WTC11 (cell line): ENCODE data around the gene UBE2E1. TPM values are rescaled to one million over a fixed set of nuclear protein-coding genes. Genes with fewer than 3 reads are reported as not detected.

Experiments
- ATAC-seq: fragments of 200-7000 bp; cut with Tn5 transposase; 2 replicates; pipeline ENCODE4 v1.10.0; 2021; ENCODE audit warnings: mild to moderate bottlenecking, moderate library complexity
- CTCF ChIA-PET: fragments of 300-600 bp; sonication (Branson Sonifier 250); formaldehyde crosslinking; loops from one replicate; lab custom pipeline; 2021; ENCODE audit warnings: antibody characterized with exemption; lab: Charles Lee
- POLR2A ChIA-PET: fragments of 350-600 bp; sonication (Branson Sonifier 250); formaldehyde crosslinking; loops from one replicate; lab custom pipeline; 2021; ENCODE audit warnings: antibody characterized with exemption; lab: Charles Lee
- DNase-seq: peaks from one replicate; pipeline ENCODE4 v3.0.0; 2021; ENCODE audit warnings: low spot score
- H3K27ac Mint-ChIP-seq: 2 replicates; pipeline ENCODE4 v1.8.0; 2021; ENCODE audit warnings: mixed read lengths
- H3K27me3 Mint-ChIP-seq: 2 replicates; pipeline ENCODE4 v1.8.0; 2021; ENCODE audit warnings: low read depth, mild to moderate bottlenecking, moderate library complexity, mixed read lengths
- H3K36me3 Mint-ChIP-seq: 2 replicates; pipeline ENCODE4 v1.8.0; 2021; ENCODE audit warnings: mixed read lengths
- H3K4me1 Mint-ChIP-seq: 2 replicates; pipeline ENCODE4 v1.8.0; 2022; ENCODE audit warnings: mixed read lengths
- H3K4me3 Mint-ChIP-seq: 2 replicates; pipeline ENCODE4 v1.8.0; 2021; ENCODE audit warnings: mild to moderate bottlenecking, moderate library complexity, mixed read lengths
- H3K9me3 Mint-ChIP-seq: 2 replicates; pipeline ENCODE4 v1.8.0; 2021; ENCODE audit warnings: mixed read lengths
- ATF1 ChIP-seq: sonication (generic); formaldehyde crosslinking; IDR thresholded peaks from 2 replicates; pipeline ENCODE4 v1.8.1; 2023; ENCODE audit warnings: mild to moderate bottlenecking, moderate library complexity, missing genetic modification reagents
- CREB1 ChIP-seq: sonication (generic); formaldehyde crosslinking; IDR thresholded peaks from 2 replicates; pipeline ENCODE4 v1.8.0; 2023; ENCODE audit warnings: mild to moderate bottlenecking, missing genetic modification reagents
- EMX1 ChIP-seq: fragments of 250-450 bp; sonication (Bioruptor Pico); IDR thresholded peaks from 2 replicates; pipeline ENCODE4 v1.8.0; 2021; ENCODE audit warnings: mild to moderate bottlenecking
- GABPB1 ChIP-seq: sonication (generic); formaldehyde crosslinking; IDR thresholded peaks from 2 replicates; pipeline ENCODE4 v1.8.1; 2023; ENCODE audit warnings: mild to moderate bottlenecking, missing genetic modification reagents
- IRF2 ChIP-seq: sonication (generic); formaldehyde crosslinking; IDR thresholded peaks from 2 replicates; pipeline ENCODE4 v1.8.0; 2022; ENCODE audit warnings: low read depth, missing genetic modification reagents, borderline replicate concordance
- JUN ChIP-seq: sonication (generic); formaldehyde crosslinking; IDR thresholded peaks from 2 replicates; pipeline ENCODE4 v1.8.0; 2023; ENCODE audit warnings: mild to moderate bottlenecking, missing genetic modification reagents
- ZNF138 ChIP-seq: sonication (generic); formaldehyde crosslinking; conservative IDR thresholded peaks from 2 replicates; pipeline ENCODE4 v1.8.1; 2022; ENCODE audit warnings: mild to moderate bottlenecking, moderate library complexity, missing genetic modification reagents
- total RNA-seq: library from RNA; stranded (reverse); gene quantifications from 3 replicates; pipeline ENCODE4 v1.2.3, GENCODE V29; 2021
- TF ChIP-seq, protein P1 (sequence below): sonication (generic); formaldehyde crosslinking; IDR thresholded peaks from 2 replicates; pipeline ENCODE4 v1.8.1; 2022; ENCODE audit warnings: low read depth, mild to moderate bottlenecking, moderate library complexity, missing genetic modification reagents, borderline replicate concordance
- TF ChIP-seq, protein P2 (sequence below): sonication (generic); formaldehyde crosslinking; IDR thresholded peaks from 2 replicates; pipeline ENCODE4 v1.8.1; 2023; ENCODE audit warnings: mild to moderate bottlenecking, missing genetic modification reagents, borderline replicate concordance
- TF ChIP-seq, protein P3 (sequence below): sonication (generic); formaldehyde crosslinking; IDR thresholded peaks from 2 replicates; pipeline ENCODE4 v1.8.1; 2022; ENCODE audit warnings: mild to moderate bottlenecking, missing genetic modification reagents, moderate library complexity, borderline replicate concordance
- TF ChIP-seq, protein P4 (sequence below): sonication (generic); formaldehyde crosslinking; IDR thresholded peaks from 2 replicates; pipeline ENCODE4 v1.8.0; 2022; ENCODE audit warnings: mild to moderate bottlenecking, missing genetic modification reagents

UBE2E1 gene
- total RNA-seq, 1 experiment from 2014 or later = 121 TPM

DNA sequence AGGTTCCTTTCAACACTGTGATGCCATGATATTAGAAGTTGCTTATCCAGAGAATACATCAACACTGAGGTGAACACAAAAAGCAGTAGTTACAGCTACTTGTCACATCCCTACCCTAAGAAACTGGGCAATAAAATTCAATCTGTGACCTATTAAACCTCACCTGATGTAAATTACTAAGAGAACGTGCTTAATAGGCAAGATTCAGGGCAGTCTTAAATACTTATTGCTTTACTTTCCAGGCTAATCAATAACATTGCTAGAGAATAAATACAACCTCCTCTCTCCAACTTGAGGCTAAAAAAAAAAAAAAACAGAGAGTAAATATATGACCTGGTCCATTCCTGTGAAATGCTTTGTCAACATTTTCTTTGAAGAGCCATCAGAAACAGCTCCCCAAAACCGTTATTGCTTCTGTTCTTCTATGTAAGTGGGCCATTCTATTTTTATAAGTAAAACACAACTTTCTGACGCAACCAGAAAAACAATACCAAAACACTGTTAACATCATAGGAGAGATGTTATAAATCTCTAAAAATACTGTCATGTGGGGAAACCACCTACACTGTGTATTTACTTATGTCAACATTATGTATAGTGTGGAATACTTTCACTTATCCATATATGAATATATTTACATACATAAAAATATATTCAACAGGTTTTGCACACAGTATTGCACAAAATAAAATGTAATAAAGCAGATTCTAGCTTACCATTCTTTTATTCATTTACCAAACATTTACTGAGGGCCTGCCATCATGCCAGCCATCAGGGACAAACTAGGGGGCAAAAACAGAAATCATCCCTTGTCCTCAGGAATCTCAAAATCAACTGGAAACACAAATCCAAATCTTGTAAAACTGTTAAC lies 108.4 kb downstream of the UBE2E1 start:
- DNase-seq (no peak), ATAC-seq (no peak)
- TF ChIP-seq, protein P1, sequence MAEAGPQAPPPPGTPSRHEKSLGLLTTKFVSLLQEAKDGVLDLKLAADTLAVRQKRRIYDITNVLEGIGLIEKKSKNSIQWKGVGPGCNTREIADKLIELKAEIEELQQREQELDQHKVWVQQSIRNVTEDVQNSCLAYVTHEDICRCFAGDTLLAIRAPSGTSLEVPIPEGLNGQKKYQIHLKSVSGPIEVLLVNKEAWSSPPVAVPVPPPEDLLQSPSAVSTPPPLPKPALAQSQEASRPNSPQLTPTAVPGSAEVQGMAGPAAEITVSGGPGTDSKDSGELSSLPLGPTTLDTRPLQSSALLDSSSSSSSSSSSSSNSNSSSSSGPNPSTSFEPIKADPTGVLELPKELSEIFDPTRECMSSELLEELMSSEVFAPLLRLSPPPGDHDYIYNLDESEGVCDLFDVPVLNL (CRISPR knock-in tag) = no peak
- TF ChIP-seq CREB1 (no peak), ZNF138 (CRISPR knock-in tag) (no peak), GABPB1 (CRISPR knock-in tag) (0 out of 2 replicates have a peak, but pooled peaks have one; percentile 16), EMX1 (CRISPR knock-in tag) (no peak), ATF1 (CRISPR knock-in tag) (no peak)
- TF ChIP-seq, protein P2, sequence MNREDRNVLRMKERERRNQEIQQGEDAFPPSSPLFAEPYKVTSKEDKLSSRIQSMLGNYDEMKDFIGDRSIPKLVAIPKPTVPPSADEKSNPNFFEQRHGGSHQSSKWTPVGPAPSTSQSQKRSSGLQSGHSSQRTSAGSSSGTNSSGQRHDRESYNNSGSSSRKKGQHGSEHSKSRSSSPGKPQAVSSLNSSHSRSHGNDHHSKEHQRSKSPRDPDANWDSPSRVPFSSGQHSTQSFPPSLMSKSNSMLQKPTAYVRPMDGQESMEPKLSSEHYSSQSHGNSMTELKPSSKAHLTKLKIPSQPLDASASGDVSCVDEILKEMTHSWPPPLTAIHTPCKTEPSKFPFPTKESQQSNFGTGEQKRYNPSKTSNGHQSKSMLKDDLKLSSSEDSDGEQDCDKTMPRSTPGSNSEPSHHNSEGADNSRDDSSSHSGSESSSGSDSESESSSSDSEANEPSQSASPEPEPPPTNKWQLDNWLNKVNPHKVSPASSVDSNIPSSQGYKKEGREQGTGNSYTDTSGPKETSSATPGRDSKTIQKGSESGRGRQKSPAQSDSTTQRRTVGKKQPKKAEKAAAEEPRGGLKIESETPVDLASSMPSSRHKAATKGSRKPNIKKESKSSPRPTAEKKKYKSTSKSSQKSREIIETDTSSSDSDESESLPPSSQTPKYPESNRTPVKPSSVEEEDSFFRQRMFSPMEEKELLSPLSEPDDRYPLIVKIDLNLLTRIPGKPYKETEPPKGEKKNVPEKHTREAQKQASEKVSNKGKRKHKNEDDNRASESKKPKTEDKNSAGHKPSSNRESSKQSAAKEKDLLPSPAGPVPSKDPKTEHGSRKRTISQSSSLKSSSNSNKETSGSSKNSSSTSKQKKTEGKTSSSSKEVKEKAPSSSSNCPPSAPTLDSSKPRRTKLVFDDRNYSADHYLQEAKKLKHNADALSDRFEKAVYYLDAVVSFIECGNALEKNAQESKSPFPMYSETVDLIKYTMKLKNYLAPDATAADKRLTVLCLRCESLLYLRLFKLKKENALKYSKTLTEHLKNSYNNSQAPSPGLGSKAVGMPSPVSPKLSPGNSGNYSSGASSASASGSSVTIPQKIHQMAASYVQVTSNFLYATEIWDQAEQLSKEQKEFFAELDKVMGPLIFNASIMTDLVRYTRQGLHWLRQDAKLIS (CRISPR knock-in tag) = no peak
- TF ChIP-seq, protein P3, sequence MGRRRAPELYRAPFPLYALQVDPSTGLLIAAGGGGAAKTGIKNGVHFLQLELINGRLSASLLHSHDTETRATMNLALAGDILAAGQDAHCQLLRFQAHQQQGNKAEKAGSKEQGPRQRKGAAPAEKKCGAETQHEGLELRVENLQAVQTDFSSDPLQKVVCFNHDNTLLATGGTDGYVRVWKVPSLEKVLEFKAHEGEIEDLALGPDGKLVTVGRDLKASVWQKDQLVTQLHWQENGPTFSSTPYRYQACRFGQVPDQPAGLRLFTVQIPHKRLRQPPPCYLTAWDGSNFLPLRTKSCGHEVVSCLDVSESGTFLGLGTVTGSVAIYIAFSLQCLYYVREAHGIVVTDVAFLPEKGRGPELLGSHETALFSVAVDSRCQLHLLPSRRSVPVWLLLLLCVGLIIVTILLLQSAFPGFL (CRISPR knock-in tag) = no peak
- H3K4me3 Mint-ChIP-seq = no peak overlapping the region
- peaks cover 6% of the 10 kb centered on the region; the same call in 1 of the 2 replicates for H3K27me3 Mint-ChIP-seq
- peaks cover 34% of the 10 kb centered on the region for H3K4me1 Mint-ChIP-seq
- ChIA-PET POLR2A (interaction anchor here (0.6 to 0.7 kb wide), 2 partner anchors 31 to 48 kb away, joined by 4 read pairs; no protein-coding TSS in a partner anchor), CTCF (no interaction called here)
- H3K9me3 Mint-ChIP-seq = no peaks in the 10 kb centered on the region
- H3K36me3 Mint-ChIP-seq = peaks cover 31% of the 10 kb centered on the region
- no peak overlapping the region for H3K27ac Mint-ChIP-seq

DNA sequence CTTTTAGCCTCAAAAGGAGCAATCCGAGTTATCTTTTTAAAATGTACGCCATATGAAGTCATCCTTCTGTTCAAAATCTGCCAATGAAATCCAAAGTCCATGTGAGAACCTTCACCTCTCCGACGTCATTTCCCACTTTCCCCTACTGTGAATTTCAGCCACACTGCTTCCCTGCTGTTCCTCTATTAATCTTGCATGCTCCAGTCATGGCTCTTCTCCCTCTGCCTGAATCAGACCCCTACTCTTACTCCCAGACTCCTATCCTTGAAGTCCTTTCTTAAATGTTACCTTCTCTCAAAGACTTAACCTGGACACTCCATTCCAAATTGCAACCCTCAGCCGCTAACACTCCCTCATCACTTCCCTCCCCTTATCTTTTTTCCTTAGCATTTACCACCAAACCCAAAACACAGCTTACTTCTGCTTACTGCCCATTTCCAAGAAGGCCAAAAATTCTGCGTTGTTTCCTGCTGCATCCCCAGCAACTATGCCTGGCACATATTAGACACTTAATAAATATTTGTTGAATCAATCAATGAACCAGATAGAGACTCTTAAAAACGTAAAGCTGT lies 109.9 kb downstream of the UBE2E1 start:
- Mint-ChIP-seq H3K4me1 (peaks cover 45% of the 10 kb centered on the region), H3K9me3 (no peaks in the 10 kb centered on the region), H3K27ac (peak overlapping the region; percentile 16; the same call in 1 of the 2 replicates), H3K4me3 (peak overlapping the region; percentile 99), H3K27me3 (peaks cover 6% of the 10 kb centered on the region; the same call in 1 of the 2 replicates), H3K36me3 (peaks cover 38% of the 10 kb centered on the region)
- DNase-seq (no peak), ATAC-seq (no peak)
- POLR2A ChIA-PET = interaction anchor here (0.6 to 2.5 kb wide), 4 partner anchors 27 to 33 kb away, joined by 3 to 31 read pairs (median 10); partner anchors contain the start of gene NR1D2
- CTCF ChIA-PET = interaction anchor here (1.3 to 2.2 kb wide), 2 partner anchors 13 to 27 kb away, joined by 3 to 8 read pairs; no protein-coding TSS in a partner anchor
- TF ChIP-seq, protein P4, sequence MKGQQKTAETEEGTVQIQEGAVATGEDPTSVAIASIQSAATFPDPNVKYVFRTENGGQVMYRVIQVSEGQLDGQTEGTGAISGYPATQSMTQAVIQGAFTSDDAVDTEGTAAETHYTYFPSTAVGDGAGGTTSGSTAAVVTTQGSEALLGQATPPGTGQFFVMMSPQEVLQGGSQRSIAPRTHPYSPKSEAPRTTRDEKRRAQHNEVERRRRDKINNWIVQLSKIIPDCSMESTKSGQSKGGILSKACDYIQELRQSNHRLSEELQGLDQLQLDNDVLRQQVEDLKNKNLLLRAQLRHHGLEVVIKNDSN = no peak
- TF ChIP-seq JUN (CRISPR knock-in tag) = no peak
- TF ChIP-seq IRF2 (CRISPR knock-in tag) = no peak
